ENCODE measurements around the gene AKAP6. TPM values are rescaled to one million over a fixed set of nuclear protein-coding genes. Genes with fewer than 3 reads are reported as not detected.
"Not testable (repeated sequence)": the region's sequence is repeated elsewhere in the genome, so short reads cannot be mapped to it uniquely, and the experiment has no call there.

The AKAP6 gene
- total RNA-seq, 1 donor, result 1.6 TPM

- DNase-seq (ENCODE audit: low read depth in 2 of 3, low spot score in 2 of 3), result no peak
Measured at GRCh38 chr14:32366986-32367385, 37.9 kb downstream of the AKAP6 start.

- no peak for DNase-seq (ENCODE audit: low read depth in 2 of 3, low spot score in 2 of 3)
Measured at GRCh38 chr14:32367516-32367915, 38.4 kb downstream of the AKAP6 start.

GRCh38 chr14:32368107-32368506 lies 39.0 kb downstream of the AKAP6 start:
- no peak for DNase-seq (ENCODE audit: low read depth in 2 of 3, low spot score in 2 of 3)

DNA sequence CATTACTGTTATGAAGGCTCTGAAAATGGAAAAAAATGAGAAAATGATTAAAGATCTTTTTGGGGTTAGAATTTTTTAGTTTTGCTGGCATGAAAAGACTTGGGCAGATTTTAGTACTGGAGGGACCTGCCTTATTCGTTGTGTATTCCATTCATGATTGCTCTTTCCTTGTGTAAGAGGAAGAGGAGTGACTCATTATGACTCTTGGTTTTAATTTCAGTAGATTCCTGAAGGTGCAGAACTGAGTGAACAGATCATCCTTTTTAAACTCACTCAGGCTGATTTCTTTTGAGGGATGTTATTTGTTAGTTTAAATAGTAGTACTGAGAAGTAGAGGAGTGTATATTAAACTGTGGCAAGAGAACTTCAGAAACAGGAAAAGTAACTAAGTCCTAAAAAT lies 41.6 kb downstream of the AKAP6 start:
- no peak for DNase-seq (ENCODE audit: low read depth in 2 of 3, low spot score in 2 of 3)

- no peak for DNase-seq (ENCODE audit: low read depth in 2 of 3, low spot score in 2 of 3)
Measured at GRCh38 chr14:32372154-32372553, 43.1 kb downstream of the AKAP6 start.

- DNase-seq (ENCODE audit: low read depth in 2 of 3, low spot score in 2 of 3), result not testable (repeated sequence)
Measured at GRCh38 chr14:32373174-32373573, 44.1 kb downstream of the AKAP6 start.

DNA sequence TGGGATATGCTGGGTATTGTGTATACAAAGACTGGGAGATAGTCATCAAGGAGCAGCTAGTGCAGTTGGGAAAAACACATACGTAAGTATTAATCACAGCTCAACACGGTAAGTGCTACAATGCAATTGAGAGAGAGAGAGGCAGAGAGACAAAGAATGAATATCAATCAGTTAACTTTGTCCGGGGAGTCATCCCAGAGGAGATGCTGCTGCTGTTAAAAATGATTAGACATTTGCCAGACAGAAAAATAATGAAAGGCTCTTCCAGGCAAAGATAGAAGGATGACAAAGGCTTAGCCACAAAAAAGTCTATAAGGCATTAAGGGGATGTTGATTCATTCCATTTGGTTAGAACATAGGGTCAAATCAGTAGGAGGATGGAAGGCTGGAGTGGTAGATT lies 45.1 kb downstream of the AKAP6 start:
- DNase-seq (ENCODE audit: low read depth in 2 of 3, low spot score in 2 of 3), result no peak

DNA sequence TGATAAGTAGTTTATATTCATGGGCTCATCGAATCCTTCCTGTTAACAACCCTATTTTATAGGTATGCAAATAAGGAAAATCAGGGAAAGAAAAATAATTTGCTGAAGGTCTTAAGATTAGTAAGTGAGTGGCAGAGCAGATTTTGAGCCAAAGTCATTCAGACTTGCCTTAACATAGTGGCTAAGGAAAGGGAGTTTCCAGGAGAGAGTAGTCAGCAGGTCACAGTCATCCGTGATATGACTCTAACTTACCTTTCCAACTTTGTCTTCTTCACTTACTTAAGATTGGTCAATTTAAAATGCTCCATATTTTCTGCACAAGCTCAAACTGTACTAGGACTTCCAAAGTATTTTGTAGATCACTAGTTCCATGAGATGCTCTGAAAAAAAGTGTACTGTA lies 46.6 kb downstream of the AKAP6 start:
- no peak for DNase-seq (ENCODE audit: low read depth in 2 of 3, low spot score in 2 of 3)

GRCh38 chr14:32377046-32377646 lies 48.0 kb downstream of the AKAP6 start:
- no peak for DNase-seq (ENCODE audit: low read depth in 2 of 3, low spot score in 2 of 3)

GRCh38 chr14:32378284-32378683 lies 49.2 kb downstream of the AKAP6 start:
- DNase-seq (ENCODE audit: low read depth in 2 of 3, low spot score in 2 of 3), result no peak

DNA sequence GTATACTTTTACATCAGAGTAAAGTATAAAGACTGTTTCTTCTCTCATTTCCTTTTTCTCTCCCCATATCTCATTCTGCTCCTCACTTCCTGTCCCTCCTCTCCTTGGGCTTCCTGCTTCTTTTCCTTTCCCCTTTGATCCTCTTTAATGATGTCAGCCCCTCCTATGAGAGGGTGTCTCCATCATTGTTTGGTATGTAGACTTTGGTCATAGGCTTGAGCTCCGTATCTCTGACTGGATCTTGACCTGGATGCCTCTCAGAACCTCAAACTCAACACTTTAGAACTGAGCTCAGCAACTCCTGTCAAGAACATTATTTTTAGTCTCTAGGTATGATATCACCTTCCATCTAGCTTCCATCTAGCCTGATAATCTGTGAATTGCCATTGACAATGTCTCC lies 50.3 kb downstream of the AKAP6 start:
- DNase-seq (ENCODE audit: low read depth in 2 of 3, low spot score in 2 of 3), result no peak

DNA sequence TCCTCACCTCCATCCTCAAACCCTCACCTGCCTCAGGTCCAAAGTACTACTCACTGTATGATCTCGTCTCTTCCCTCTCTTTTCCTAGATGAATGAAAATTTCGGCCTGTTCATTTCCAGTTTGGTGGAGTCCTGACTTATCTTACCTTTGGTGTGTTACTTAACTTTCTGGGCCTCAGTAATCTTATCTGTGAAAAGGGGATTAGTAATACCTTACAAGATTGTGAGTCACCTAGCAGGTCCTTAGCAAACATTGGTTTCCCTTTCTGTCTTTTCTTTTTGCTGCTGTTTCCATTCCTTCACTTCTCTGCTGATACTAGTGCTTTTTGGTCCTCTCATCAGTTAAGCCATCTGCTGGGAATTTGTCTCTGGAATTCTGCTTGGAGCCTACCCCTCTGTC lies 52.8 kb downstream of the AKAP6 start:
- no peak for DNase-seq (ENCODE audit: low read depth in 2 of 3, low spot score in 2 of 3)

DNA sequence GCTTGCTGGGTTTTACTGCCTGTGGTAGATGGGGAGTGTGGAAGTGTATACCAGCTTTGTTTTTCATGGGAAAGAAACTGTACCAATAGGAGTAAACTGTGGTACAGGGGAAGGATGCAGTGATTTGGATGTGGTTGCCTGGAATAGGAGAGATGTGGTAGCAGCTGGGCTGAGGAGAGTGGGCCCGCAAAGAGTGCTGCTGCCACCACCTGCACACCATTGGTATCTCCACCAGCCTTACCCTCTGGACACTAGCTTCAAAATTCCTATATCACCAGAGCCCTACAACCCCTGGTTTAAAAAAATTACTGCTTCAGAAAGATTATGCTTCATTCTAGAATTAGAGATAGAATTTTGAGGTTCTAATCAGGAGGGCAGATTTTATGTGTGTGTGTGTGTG lies 53.6 kb downstream of the AKAP6 start:
- no peak for DNase-seq (ENCODE audit: low read depth in 2 of 3, low spot score in 2 of 3)

DNA sequence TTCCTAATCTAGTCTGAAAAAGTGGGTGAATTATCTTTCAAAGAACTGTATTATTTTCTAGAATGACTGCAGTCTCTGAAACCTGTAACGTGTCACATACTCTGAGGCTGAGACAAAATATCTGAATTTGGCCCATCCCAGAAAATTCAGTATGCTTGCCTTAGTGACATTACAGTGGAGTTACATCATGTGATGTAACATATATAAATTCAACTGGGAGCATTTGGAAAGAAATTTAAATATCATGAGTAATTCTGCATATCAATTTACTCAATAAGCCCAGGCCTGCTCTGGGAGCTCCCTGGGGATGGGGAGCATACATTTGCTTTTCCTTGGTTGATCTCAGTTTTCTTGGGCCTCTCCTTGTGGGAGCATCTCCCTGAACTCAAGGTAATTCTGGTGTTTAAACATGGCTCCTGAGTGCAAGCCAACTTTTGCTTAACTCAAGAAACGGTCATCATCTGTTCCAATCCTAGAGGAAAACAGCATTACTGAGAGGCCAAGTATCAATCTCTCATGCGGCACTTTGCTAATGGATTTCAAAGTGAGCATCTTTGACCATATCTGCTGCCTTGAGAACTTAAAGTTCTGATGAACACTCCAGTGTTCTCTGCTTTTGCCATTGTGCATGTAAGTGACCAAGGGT lies 54.4 kb downstream of the AKAP6 start:
- no peak for DNase-seq (ENCODE audit: low read depth in 2 of 3, low spot score in 2 of 3)

DNA sequence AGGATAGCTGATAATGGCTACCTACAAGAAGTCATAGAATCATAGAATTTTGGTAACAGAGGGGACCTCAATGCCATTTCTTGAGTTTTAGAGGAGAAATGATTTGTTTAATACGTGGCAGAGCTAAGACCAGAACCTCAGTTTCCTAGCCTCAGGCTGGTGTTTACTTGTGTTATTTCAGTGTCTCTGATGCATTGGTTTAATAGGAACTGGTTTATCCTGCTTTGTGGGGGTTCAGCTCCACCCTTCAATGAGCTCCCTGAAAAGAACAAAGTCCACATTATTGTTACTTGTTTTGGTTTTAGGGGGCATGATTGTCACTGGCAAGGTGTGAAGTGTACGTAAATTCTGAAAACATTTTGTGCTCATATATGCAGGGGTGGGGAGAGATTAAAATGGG lies 55.4 kb downstream of the AKAP6 start:
- no peak for DNase-seq (ENCODE audit: low read depth in 2 of 3, low spot score in 2 of 3)

DNA sequence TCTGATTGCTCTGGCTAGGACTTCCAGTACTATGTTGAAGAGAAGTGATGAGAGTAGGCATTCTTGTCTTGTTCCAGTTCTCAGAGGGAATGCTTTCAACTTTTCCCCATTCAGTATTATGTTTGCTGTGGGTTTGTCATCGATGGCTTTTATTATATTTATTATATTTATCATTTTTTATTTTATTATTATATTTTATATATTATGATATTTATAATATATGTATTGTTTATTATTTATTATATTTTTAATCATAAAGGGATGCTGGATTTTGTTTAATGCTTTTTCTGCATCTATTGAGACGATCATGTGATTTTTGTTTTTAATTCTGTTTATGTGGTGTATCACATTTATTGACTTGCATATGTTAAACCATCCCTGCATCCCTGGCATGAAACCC lies 58.2 kb downstream of the AKAP6 start:
- DNase-seq (ENCODE audit: low read depth in 2 of 3, low spot score in 2 of 3), result not testable (repeated sequence)

DNA sequence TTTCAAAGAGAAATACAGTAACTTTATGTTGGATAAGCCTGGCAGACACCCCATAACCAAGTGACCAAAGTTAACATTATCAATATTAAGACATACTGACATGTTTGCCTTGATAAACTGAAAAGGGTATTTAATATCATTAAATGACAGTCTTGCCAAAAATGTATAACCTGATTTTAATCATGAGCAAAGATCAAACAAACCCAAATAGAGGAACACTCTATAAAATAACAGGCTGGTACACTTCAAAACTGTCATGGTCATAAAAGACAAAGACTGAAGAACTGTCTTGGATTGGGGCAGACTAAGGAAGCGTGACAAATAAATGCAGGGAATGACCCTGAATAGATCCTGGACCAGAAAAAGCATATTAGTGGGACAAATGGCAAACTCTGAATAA lies 64.0 kb downstream of the AKAP6 start:
- no peak for DNase-seq (ENCODE audit: low read depth in 2 of 3, low spot score in 2 of 3)

DNA sequence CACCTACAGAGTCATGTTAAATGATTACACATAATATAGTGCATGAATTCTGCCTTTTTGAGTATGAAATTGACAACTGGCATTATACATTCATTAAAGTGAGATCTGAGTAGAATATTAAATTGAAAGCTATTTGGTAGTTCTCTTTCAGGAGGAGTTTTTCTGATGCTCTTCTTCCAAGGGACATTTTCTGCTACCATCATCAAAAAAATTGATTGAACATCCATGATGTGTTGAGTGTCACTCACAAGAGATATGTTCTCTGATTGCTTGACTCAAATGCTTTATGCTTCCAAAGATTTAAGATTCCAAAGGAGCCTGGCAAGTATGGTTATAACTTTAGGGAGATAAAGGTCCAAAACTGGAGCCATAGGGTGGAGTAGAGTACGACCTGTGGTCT lies 64.9 kb downstream of the AKAP6 start:
- DNase-seq (ENCODE audit: low read depth in 2 of 3, low spot score in 2 of 3), result no peak

DNA sequence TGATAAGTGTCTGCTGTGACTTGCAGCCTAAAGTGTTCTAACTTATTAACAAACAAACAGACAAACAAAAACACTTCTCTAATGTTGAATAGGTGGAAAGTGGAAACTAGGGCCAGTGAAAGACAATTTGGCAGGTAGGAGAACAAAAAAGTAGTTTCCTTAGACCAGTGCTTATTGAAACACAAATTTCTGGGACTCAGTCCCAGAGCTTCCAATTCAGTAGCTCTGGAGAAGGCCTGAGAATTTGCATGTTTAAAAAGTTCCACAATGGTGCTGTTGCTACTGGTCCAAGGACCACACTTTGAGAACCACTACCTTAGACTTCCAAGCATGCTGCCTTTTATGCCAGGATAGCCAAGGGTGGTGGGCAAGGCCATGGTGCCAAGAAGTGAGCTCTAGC lies 67.8 kb downstream of the AKAP6 start:
- no peak for DNase-seq (ENCODE audit: low read depth in 2 of 3, low spot score in 2 of 3)

DNA sequence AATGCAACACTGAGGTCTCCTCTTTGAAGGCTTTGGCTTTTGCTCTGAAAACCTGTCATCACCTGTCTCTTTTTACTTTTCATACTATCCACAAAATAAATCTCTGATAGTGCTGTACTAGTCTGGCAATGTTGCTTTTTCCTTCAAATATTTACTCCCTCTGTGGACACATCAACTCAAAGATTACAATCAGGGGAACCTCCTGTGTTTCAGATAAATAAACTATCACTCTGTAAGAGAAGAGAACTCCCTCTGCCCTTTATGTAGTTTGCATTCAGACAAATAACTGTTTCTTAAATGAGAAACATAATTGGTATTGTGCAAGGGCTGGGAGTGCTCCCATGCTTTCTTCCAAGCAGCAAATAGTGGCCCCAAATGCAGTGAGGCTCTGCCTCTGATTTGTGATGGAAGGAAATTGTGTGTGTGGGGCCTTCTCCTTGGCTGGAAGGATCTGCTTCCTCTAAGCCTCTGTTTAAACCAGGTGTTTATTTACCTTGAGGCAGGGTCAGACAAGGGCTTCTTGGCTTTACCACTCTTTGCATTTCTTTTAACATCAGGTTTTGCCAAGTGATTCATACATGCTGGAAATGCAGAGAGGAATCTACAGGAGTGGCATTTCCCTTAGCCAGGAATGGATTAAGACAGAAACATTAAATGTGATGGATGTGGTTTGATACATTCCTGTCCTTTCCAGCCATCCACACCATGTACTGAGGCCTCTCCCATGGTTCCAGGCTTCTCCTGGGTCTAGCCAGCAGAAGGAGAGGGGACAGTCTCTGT lies 69.0 kb downstream of the AKAP6 start:
- DNase-seq (ENCODE audit: low read depth in 2 of 3, low spot score in 2 of 3), result no peak

- no peak for DNase-seq (ENCODE audit: low read depth in 2 of 3, low spot score in 2 of 3)
Measured at GRCh38 chr14:32399920-32400319, 70.8 kb downstream of the AKAP6 start.

GRCh38 chr14:32400480-32400879 lies 71.4 kb downstream of the AKAP6 start:
- DNase-seq (ENCODE audit: low read depth in 2 of 3, low spot score in 2 of 3), result no peak

All from hematopoietic multipotent progenitor cell (in vitro differentiated cells).